ENCODE results near the gene PATJ. TPM values are rescaled to one million over a fixed set of nuclear protein-coding genes. Genes with fewer than 3 reads are reported as not detected.
"Not testable (repeated sequence)": the region's sequence is repeated elsewhere in the genome, so short reads cannot be mapped to it uniquely, and the experiment has no call there.

The PATJ gene
- total RNA-seq, 1 donor from 2014 or later: 10.7 TPM

DNA sequence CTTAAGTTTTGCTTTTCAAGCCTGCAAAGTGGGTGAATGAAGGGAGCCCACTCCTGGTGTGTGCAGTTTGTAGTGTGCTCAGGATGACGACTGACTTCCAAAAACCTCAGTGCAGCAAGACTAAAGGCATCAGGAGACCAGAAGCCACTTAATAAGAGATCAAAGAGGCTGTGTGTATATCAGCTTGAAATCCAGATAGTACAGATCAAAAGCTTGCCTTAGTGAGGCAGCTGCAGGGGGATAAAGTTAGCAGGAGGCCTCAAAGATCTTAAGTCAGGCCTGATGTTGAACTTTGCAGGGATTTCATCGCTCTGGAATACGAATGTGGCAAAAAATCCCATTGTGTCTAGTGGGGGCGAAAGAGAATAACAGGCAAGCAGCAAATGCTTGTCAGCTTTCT, 99.8 kb downstream of the PATJ start:
- no peak for DNase-seq (ENCODE audit: low spot score)
- H3K4me3 Mint-ChIP-seq (ENCODE audit: unreplicated experiment): no peak overlapping the region
- H3K9me3 Mint-ChIP-seq (ENCODE audit: low read depth): no peaks in the 10 kb centered on the region
- peaks cover 52% of the 10 kb centered on the region for H3K4me1 Mint-ChIP-seq (ENCODE audit: low read depth)
- no peaks in the 10 kb centered on the region for H3K27me3 Mint-ChIP-seq (ENCODE audit: low read depth)
- H3K27ac Mint-ChIP-seq (ENCODE audit: unreplicated experiment): no peak overlapping the region
- peaks cover 2% of the 10 kb centered on the region for H3K36me3 Mint-ChIP-seq (ENCODE audit: low read depth)
- TF ChIP-seq CTCF (IDR thresholded peaks at IDR 0.05): no peak

GRCh38 chr1:61842863-61843514, 100.7 kb downstream of the PATJ start:
- H3K9me3 Mint-ChIP-seq (ENCODE audit: low read depth): no peaks in the 10 kb centered on the region
- no peak for DNase-seq (ENCODE audit: low spot score)
- no peaks in the 10 kb centered on the region for H3K36me3 Mint-ChIP-seq (ENCODE audit: low read depth)
- peak; percentile 57 for TF ChIP-seq CTCF (IDR thresholded peaks at IDR 0.05)
- no peak overlapping the region for H3K27ac Mint-ChIP-seq (ENCODE audit: unreplicated experiment)
- H3K4me3 Mint-ChIP-seq (ENCODE audit: unreplicated experiment): no peak overlapping the region
- peaks cover 61% of the 10 kb centered on the region for H3K4me1 Mint-ChIP-seq (ENCODE audit: low read depth)
- H3K27me3 Mint-ChIP-seq (ENCODE audit: low read depth): no peaks in the 10 kb centered on the region

- H3K27me3 Mint-ChIP-seq (ENCODE audit: low read depth): no peaks in the 10 kb centered on the region
- H3K4me1 Mint-ChIP-seq (ENCODE audit: low read depth): peaks cover 64% of the 10 kb centered on the region
- no peak for DNase-seq (ENCODE audit: low spot score)
- no peaks in the 10 kb centered on the region for H3K36me3 Mint-ChIP-seq (ENCODE audit: low read depth)
- no peak for TF ChIP-seq CTCF (IDR thresholded peaks at IDR 0.05)
- H3K4me3 Mint-ChIP-seq (ENCODE audit: unreplicated experiment): no peak overlapping the region
- H3K27ac Mint-ChIP-seq (ENCODE audit: unreplicated experiment): peak overlapping the region; percentile 22
- H3K9me3 Mint-ChIP-seq (ENCODE audit: low read depth): no peaks in the 10 kb centered on the region
Measured at GRCh38 chr1:61844006-61844405, 101.7 kb downstream of the PATJ start.

DNA sequence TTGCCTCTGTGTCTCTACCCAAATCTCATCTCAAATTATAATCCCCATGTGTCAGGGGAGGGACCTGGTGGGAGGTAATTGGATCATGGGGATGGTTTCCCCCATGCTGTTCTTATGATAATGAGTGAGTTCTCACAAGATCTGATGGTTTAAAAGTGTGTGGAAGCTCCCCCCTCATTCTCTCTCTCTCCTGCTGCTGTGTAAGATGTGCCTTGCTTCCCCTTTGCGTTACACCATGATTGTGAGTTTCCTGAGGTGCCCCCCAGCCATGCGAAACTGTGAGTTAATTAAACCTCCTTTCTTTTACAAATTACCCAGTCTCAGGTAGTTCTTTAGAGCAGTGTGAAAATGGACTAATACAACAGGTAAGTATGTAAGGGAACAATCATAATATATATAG, 102.4 kb downstream of the PATJ start:
- peaks cover 59% of the 10 kb centered on the region for H3K4me1 Mint-ChIP-seq (ENCODE audit: low read depth)
- H3K27ac Mint-ChIP-seq (ENCODE audit: unreplicated experiment): peak overlapping the region; percentile 23
- H3K4me3 Mint-ChIP-seq (ENCODE audit: unreplicated experiment); H3K27me3 Mint-ChIP-seq (ENCODE audit: low read depth); H3K36me3 Mint-ChIP-seq (ENCODE audit: low read depth); DNase-seq (ENCODE audit: low spot score); H3K9me3 Mint-ChIP-seq (ENCODE audit: low read depth): not testable (repeated sequence)

- no peak overlapping the region for H3K4me3 Mint-ChIP-seq (ENCODE audit: unreplicated experiment)
- no peaks in the 10 kb centered on the region for H3K9me3 Mint-ChIP-seq (ENCODE audit: low read depth)
- TF ChIP-seq CTCF (IDR thresholded peaks at IDR 0.05): no peak
- DNase-seq (ENCODE audit: low spot score): no peak
- no peaks in the 10 kb centered on the region for H3K36me3 Mint-ChIP-seq (ENCODE audit: low read depth)
- peaks cover 36% of the 10 kb centered on the region for H3K4me1 Mint-ChIP-seq (ENCODE audit: low read depth)
- no peak overlapping the region for H3K27ac Mint-ChIP-seq (ENCODE audit: unreplicated experiment)
- H3K27me3 Mint-ChIP-seq (ENCODE audit: low read depth): no peaks in the 10 kb centered on the region
Measured at GRCh38 chr1:61851235-61851634, 109.0 kb downstream of the PATJ start.
